ENCODE measurements around the gene TMEM184A. TPM values are rescaled to one million over a fixed set of nuclear protein-coding genes. Genes with fewer than 3 reads are reported as not detected.

The TMEM184A gene
- total and polyA plus RNA-seq, 7 donors: 0.28 to 60.3 (median 9.3) TPM; not detected in 3

- H3K4me3 ChIP-seq: no peak overlapping the region
- H3K4me1 ChIP-seq: no peaks in the 10 kb centered on the region
- H3K9me3 ChIP-seq: no peaks in the 10 kb centered on the region
- no peak for TF ChIP-seq POLR2AphosphoS5 (IDR thresholded peaks at IDR 0.05)
- no peak overlapping the region for H3K27ac ChIP-seq
- no peaks in the 10 kb centered on the region for H3K27me3 ChIP-seq
- 95 to 96% methylated on average over 27 of the region's 27 CpGs for WGBS, 2 donors
- H3K36me3 ChIP-seq: peaks cover 27 to 100% (median 56%) of the 10 kb centered on the region in 4 donors
- no peak for DNase-seq
- intact Hi-C loops (cut with DNase I): no loop called here
These were observed 61.0 kb downstream of the TMEM184A start for GRCh38 chr7:1494866-1495563.

- no peaks in the 10 kb centered on the region for H3K9me3 ChIP-seq
- TF ChIP-seq CTCF (IDR thresholded peaks at IDR 0.05) (no peak), POLR2AphosphoS5 (IDR thresholded peaks at IDR 0.05) (no peak), EP300 (IDR thresholded peaks at IDR 0.05) (no peak), POLR2A (IDR thresholded peaks at IDR 0.05) (no peak)
- intact Hi-C loops (cut with DNase I): no loop called here
- H3K36me3 ChIP-seq: peaks cover 24 to 100% (median 56%) of the 10 kb centered on the region in 4 donors
- H3K27ac ChIP-seq: no peak overlapping the region
- 94 to 95% methylated on average over 25 of the region's 25 CpGs for WGBS, 2 donors
- no peak for DNase-seq
- no peaks in the 10 kb centered on the region for H3K27me3 ChIP-seq
- H3K4me3 ChIP-seq: no peak overlapping the region
- H3K4me1 ChIP-seq: no peaks in the 10 kb centered on the region
These were observed 61.6 kb downstream of the TMEM184A start for GRCh38 chr7:1494447-1494846.

GRCh38 chr7:1493571-1493970, 62.4 kb downstream of the TMEM184A start:
- H3K4me3 ChIP-seq: no peak overlapping the region
- H3K27me3 ChIP-seq: no peaks in the 10 kb centered on the region
- intact Hi-C loops (cut with DNase I): no loop called here
- no peak overlapping the region for H3K27ac ChIP-seq
- WGBS, 2 donors: 96 to 97% methylated on average over 26 of the region's 26 CpGs
- TF ChIP-seq POLR2A (IDR thresholded peaks at IDR 0.05) (no peak), POLR2AphosphoS5 (IDR thresholded peaks at IDR 0.05) (no peak), CTCF (IDR thresholded peaks at IDR 0.05) (no peak), EP300 (IDR thresholded peaks at IDR 0.05) (no peak)
- DNase-seq: no peak
- H3K9me3 ChIP-seq: no peaks in the 10 kb centered on the region
- H3K36me3 ChIP-seq: peaks cover 24 to 100% (median 56%) of the 10 kb centered on the region in 4 donors
- H3K4me1 ChIP-seq: no peaks in the 10 kb centered on the region

GRCh38 chr7:1493129-1493528, 62.9 kb downstream of the TMEM184A start:
- no peak overlapping the region for H3K4me3 ChIP-seq
- H3K36me3 ChIP-seq: peaks cover 26 to 100% (median 52%) of the 10 kb centered on the region in 4 donors
- DNase-seq: no peak
- no peak for TF ChIP-seq POLR2AphosphoS5 (IDR thresholded peaks at IDR 0.05)
- no peak for TF ChIP-seq EP300 (IDR thresholded peaks at IDR 0.05)
- TF ChIP-seq POLR2A (IDR thresholded peaks at IDR 0.05): no peak
- H3K9me3 ChIP-seq: no peaks in the 10 kb centered on the region
- H3K27ac ChIP-seq: no peak overlapping the region
- H3K27me3 ChIP-seq: no peaks in the 10 kb centered on the region
- H3K4me1 ChIP-seq: no peaks in the 10 kb centered on the region
- 87 to 93% methylated on average over 20 of the region's 20 CpGs for WGBS, 2 donors
- intact Hi-C loops (cut with DNase I): no loop called here

GRCh38 chr7:1492640-1493039, 63.4 kb downstream of the TMEM184A start:
- TF ChIP-seq POLR2AphosphoS5 (IDR thresholded peaks at IDR 0.05) (no peak), EP300 (IDR thresholded peaks at IDR 0.05) (no peak), POLR2A (IDR thresholded peaks at IDR 0.05) (no peak), CTCF (IDR thresholded peaks at IDR 0.05) (no peak)
- no peaks in the 10 kb centered on the region for H3K4me1 ChIP-seq
- intact Hi-C loops (cut with DNase I): no loop called here
- H3K36me3 ChIP-seq: peaks cover 30 to 100% (median 51%) of the 10 kb centered on the region in 4 donors
- no peaks in the 10 kb centered on the region for H3K9me3 ChIP-seq
- H3K4me3 ChIP-seq: no peak overlapping the region
- no peak overlapping the region for H3K27ac ChIP-seq
- DNase-seq: no peak
- H3K27me3 ChIP-seq: no peaks in the 10 kb centered on the region
- 93 to 98% methylated on average over 33 of the region's 33 CpGs for WGBS, 2 donors

Other genes with a start within 250 kb of the TMEM184A start
- 10 to 100 TPM in 3 of 4 donors, 1 to 10 TPM in 1; 8.4 to 31.6 (median 18.9) TPM for gene MICALL2, start 96.7 kb downstream of the TMEM184A start, total RNA-seq
- gene MICALL2, start 96.7 kb downstream of the TMEM184A start, polyA plus RNA-seq: 10 to 100 TPM; 30.7 to 86.2 (median 39.6) TPM
- gene INTS1, start 51.8 kb downstream of the TMEM184A start, total RNA-seq: 10 to 100 TPM; 18.9 to 35.7 (median 26.2) TPM
- 10 to 100 TPM; 16.2 to 78.3 (median 22.9) TPM for gene INTS1, start 51.8 kb downstream of the TMEM184A start, polyA plus RNA-seq
- 10 to 100 TPM; 22.1 to 57.6 (median 42.5) TPM for gene MAFK, start 25.5 kb downstream of the TMEM184A start, total RNA-seq
- 10 to 100 TPM; 34.8 to 43.0 (median 42.1) TPM for gene MAFK, start 25.5 kb downstream of the TMEM184A start, polyA plus RNA-seq
- 10 to 100 TPM; 23.3 to 52.8 (median 41.6) TPM for gene PSMG3, start 13.8 kb upstream of the TMEM184A start, total RNA-seq
- 10 to 100 TPM; 50.5 to 68.0 (median 66.6) TPM for gene PSMG3, start 13.8 kb upstream of the TMEM184A start, polyA plus RNA-seq
- gene ELFN1, start 114.1 kb upstream of the TMEM184A start, total RNA-seq: under 1 TPM; 0.33 to 0.55 (median 0.45) TPM
- under 1 TPM in 1 of 3 donors, not detected in 2; 0.83 TPM for gene ELFN1, start 114.1 kb upstream of the TMEM184A start, polyA plus RNA-seq

All from sigmoid colon (tissue), 7 donors.